ENCODE data around the gene MOCS2. TPM values are rescaled to one million over a fixed set of nuclear protein-coding genes. Genes with fewer than 3 reads are reported as not detected.
"Not testable (repeated sequence)": the region's sequence is repeated elsewhere in the genome, so short reads cannot be mapped to it uniquely, and the experiment has no call there.

Gene MOCS2
- 31.1 and 34.1 TPM in 2 replicates for polyA plus RNA-seq (2014; cell fraction: cytosol; rRNA removed)
- polyA plus RNA-seq (2014; cell fraction: nucleus; rRNA removed): 19.2 and 20.7 TPM in 2 replicates

GRCh38 chr5:53109443-53110127 is at the start of gene MOCS2:
Gene MOCS2 (minus strand): TSS chr5:53109757. CDS start chr5:53107174, 2,583 bp downstream.
- DNase-seq (ENCODE audit: low spot score): peak; percentile 89

DNA sequence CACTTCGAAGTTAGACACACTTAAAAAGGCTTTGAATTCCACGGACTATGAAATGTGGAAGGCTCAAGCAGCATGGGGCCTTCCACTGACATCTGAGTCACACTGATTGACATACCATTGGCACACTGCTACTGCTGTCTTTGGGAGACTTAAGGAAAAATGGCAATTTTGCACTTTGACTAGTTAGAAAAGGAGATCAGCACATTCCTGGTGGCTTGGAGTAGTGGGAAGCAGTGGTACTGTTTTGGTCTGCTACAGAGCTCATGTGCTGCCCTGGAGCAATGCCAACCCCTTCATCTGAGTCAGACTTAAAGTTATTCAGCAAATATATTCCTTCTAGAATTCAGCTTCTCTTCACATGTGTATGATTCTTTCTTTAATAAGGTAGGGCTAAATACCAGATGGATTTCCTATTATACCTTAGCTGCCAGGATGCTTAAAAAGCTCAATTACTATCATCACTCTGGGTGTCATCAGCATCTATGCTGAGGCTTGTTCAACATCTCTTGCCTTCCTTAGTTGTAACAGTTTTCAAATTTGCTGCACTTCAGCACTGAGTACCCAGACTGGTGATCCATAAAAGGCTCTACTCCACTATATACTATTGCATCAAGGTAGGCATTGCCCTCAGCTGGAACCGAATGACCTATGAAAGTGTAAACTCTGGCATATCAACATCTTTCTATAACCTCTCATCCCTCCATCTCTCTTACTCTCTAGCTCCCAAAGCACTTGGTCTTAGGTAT is 42.3 kb upstream of the MOCS2 start:
- DNase-seq (ENCODE audit: low spot score): no peak

DNA sequence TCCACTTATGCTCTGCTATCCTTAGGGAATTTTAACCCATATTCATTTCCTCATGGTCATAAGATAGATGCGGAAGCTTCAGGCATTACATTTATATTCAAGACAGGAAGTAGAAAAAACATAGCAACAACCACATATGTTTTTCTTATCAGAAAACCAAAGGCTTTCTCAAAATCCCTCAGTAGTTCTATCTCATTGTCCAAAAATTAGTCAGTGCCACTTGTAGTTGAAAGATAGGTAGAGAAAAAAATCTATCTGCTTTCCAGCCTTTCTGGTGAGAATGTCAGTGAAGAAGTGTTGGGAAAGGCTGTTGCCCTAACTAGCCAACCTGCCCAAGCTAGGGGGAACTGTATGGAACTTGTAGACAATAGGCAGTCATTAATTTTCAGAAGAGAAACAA is 23.5 kb upstream of the MOCS2 start:
- DNase-seq (ENCODE audit: low spot score): no peak

DNA sequence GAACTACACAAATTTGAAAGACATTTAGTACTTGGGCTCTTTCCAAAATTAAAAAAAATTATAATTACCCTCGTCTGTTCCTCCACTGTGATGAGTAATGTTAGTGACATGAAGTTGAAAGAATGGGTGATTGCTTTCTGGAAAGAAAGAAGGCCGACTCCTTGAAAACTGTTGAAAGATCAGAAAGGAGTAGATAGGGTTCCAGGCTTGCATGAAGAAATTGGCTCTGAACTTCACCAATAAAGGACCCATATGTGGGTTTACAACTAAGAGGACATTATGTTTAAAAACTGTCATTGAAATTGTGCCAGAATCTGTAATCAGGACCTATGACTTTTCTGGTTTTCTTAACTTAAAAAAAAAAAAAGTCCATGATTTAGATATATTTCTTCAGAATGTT is 20.7 kb upstream of the MOCS2 start:
- DNase-seq (ENCODE audit: low spot score): no peak

- DNase-seq (ENCODE audit: low spot score): no peak
Observed at GRCh38 chr5:53128481-53128880, 18.9 kb upstream of the MOCS2 start.

GRCh38 chr5:53127107-53127506 is 17.6 kb upstream of the MOCS2 start:
- DNase-seq (ENCODE audit: low spot score): no peak

DNA sequence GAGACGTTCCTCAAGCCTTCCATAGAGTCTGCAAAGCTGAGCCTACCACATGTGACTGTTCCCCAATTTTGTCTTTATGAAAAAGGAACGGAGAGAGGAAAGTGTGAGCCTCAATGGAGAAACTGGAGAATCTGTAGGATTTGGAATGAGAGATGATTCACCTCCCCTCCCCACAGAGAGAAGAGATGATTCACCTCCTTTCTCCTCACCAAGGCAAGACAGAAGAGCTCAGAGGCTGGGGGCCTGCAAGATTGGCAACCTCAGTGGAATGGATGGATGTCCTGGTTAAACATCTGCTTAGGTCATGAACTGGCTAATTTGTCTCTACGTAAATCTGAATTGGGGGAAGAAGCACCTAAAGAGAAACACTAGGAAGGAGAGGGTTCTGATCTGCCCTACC is 17.0 kb upstream of the MOCS2 start:
- DNase-seq (ENCODE audit: low spot score): no peak

DNA sequence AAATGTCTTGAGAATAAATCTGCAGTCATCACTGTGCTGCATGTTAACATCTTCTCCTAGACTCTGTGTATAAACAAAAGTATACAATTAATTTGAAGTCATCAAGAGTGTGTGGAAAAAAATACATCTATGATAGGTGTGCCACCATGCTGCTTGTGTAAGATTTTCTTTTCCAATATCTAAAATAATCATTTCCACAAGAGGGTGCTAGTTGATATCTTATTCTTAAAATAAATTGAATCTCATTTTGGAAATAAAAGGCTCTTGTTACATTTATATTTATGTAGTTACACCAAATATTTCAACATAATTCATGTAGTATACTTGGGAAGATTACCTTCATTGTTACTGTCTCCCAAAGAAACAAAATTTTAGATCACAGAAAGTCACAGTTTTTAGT is 14.1 kb upstream of the MOCS2 start:
- no peak for DNase-seq (ENCODE audit: low spot score)

GRCh38 chr5:53120165-53120564 is 10.6 kb upstream of the MOCS2 start:
- DNase-seq (ENCODE audit: low spot score): no peak

DNA sequence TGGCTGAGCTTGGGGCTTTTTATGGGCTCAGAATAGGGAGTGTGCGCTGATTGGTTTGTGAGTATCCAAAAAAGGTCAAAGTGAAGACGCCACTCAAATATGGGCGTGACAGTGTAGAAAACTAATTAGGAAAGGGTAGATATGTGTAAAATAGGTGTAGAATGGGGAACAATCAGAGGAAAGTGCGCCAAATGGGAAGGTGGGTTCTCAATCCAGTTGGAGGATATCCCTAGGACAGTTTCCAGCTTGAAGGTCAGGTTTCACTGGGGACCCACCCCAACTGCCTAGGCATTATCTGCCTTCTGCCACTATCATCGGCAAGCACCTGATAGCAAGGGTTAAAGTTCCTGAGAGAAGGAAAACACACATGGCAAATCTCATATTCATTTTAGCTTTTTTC is 9.3 kb upstream of the MOCS2 start:
- no peak for DNase-seq (ENCODE audit: low spot score)

- DNase-seq (ENCODE audit: low spot score): no peak
Observed at GRCh38 chr5:53116597-53116996, 7.0 kb upstream of the MOCS2 start.

- DNase-seq (ENCODE audit: low spot score): no peak
Observed at GRCh38 chr5:53114988-53115387, 5.4 kb upstream of the MOCS2 start.

GRCh38 chr5:53113947-53114346 is 4.4 kb upstream of the MOCS2 start:
- DNase-seq (ENCODE audit: low spot score): no peak

- no peak for DNase-seq (ENCODE audit: low spot score)
Observed at GRCh38 chr5:53112909-53113308, 3.4 kb upstream of the MOCS2 start.

DNA sequence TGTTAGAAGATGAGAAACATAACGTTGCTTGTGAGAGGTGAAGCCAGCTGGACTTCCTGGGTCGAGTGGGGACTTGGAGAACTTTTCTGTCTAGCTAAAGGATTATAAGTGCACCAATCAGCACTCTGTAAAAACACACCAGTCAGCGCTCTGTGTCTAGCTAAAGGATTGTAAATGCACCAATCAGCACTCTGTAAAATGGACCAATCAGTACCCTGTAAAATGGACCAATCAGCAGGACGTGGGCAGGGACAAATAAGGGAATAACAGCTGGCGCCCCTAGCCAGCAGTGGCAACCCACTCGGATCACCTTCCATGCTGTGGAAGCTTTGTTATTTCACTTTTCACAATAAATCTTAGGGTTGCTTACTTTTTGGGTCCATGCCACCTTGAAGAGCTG is 2.8 kb upstream of the MOCS2 start:
- not testable (repeated sequence) for DNase-seq (ENCODE audit: low spot score)

- DNase-seq (ENCODE audit: low spot score): no peak
Observed at GRCh38 chr5:53111139-53111538, 1.6 kb upstream of the MOCS2 start.

DNA sequence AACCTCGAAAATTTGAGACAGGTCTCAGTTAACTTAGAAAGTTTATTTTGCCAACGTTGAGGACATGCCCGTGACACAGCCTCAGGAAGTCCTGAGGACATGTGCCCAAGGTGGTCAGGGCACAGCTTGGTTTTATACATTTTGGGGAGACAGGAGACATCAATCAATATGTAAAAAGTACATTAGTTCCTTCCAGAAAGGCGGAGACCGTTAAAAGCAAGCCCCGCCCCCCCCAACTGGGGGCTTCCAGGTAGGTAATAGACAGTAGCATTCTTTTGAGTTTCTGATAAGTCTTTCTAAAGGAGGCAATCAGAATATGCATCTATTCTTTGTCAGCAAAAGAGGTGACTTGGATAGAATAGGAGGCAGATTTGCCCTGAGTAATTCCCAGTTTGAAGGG is 599 bp upstream of the MOCS2 start:
- DNase-seq (ENCODE audit: low spot score): no peak

DNA sequence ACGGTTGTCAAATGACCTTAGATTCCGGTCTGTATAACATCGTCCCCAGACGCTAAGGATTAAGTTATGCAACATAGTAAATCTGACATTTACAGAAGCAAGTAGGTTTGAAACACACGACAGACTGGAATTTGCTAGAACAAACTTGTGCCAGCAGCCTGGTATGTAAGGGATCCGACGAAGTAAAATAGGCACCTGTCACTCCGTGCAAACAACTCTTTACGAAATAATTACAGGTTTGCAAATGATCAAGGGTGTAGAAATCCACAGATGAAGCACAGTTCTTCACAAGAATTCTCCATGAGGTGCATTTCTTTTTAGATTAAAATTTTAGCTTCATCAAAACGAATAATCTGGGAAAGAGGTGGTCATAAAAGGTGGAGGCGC is 508 bp downstream of the MOCS2 start:
- DNase-seq (ENCODE audit: low spot score): peak; percentile 15

DNA sequence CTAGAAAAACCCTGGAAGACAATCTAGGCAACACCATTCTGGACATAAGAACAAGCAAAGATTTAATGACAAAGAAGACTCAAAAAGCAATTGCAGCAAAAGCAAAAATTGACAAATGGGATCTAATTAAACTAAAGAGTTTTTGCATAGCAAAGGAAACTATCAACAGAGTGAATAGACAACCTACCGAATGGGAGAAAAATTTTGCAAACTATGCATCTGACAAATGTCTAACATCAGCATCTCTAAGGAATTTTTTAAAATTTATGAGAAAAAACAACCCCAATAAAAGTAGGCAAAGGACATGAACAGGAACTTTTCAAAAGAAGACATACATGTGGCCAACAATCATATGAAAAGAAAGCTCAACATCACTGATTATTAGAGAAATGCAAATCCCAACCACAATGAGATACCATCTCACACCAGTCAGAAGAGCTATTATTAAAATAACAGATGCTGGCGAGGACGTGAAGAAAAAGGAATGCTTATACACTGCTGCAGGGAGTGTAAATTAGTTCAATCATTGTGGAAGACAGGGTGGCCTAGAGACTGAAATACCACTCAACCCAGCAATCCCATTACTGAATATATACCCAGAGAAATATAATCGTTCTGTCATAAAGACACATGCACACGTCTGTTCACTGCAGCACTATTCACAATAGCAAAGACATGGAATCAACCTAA is 3.8 kb downstream of the MOCS2 start:
- DNase-seq (ENCODE audit: low spot score): no peak

DNA sequence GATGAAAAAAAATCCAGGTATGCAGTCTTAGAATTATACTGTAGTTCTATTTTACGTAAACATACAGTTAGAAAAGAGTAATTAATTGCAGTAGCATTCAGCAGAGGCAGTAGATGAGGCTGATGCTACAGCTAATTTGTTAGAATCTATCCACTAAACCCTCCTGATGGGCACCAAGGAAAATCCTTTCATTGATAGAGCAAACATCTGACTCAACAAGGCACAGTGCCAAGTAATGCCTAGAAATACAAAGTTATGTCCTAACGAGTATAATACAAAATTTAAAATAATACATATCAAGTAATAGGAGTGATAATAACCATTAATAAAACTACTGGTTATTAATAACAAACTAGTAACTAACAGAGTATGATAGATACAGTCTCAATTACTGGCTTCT is 9.0 kb downstream of the MOCS2 start:
- no peak for DNase-seq (ENCODE audit: low spot score)

DNA sequence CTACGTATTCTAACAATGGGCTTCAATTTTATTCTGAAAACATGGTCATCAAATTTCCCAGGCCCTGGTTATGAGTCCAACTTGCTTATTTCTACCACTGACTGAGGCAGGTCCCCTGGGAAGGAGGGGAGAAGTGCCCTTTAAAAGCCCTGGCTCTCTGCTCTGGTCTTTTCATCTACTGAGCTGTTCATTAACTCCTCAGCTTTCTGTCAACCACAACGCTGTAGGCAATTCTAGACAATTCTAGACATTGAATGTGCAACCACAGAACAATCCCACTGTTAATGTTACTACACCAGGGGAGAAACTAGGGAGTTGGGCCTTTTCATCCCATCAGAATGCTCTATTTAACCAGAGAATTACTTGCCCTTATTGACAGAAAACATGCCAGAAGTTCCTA is 10.0 kb downstream of the MOCS2 start:
- no peak for DNase-seq (ENCODE audit: low spot score)

GRCh38 chr5:53095931-53096525 is 13.5 kb downstream of the MOCS2 start:
- peak; percentile 58 for DNase-seq (ENCODE audit: low spot score)
